GM19372 (cell line): ENCODE measurements around the gene TBCCD1.
"Not testable (repeated sequence)": the region's sequence is repeated elsewhere in the genome, so short reads cannot be mapped to it uniquely, and the experiment has no call there.

Source experiments
- ATAC-seq: cut with Tn5 transposase; IDR thresholded peaks from one replicate; pipeline ENCODE4 v1.9.1; 2021; ENCODE audit warnings: mild to moderate bottlenecking, low read depth, moderate library complexity; ENCODE audit not compliant: unreplicated experiment

The TBCCD1 gene

GRCh38 chr3:186520957-186521842 is 45.9 kb downstream of the TBCCD1 start:
- ATAC-seq, result peak; percentile 54

DNA sequence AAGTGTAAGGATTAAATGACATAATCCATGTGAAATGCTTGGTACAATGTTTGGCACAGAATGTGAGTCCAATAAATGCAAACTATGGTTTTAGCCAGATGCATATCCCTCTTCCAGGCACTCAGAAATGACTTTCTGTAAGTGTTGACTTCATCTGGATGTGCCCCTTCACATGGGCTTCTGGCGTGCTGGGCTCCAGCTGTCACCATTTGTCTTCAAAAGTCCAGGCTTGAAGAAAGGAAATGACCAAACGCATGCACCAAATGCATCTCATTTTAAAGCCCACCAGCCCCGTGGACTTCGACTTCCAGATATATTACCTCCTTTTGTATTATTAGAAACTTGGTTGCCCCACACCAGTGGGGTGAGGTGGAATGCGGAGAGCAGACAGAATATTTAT is 46.7 kb downstream of the TBCCD1 start:
- no peak for ATAC-seq

GRCh38 chr3:186519021-186519658 is 48.0 kb downstream of the TBCCD1 start:
- no peak for ATAC-seq

GRCh38 chr3:186517218-186517617 is 49.9 kb downstream of the TBCCD1 start:
- no peak for ATAC-seq

DNA sequence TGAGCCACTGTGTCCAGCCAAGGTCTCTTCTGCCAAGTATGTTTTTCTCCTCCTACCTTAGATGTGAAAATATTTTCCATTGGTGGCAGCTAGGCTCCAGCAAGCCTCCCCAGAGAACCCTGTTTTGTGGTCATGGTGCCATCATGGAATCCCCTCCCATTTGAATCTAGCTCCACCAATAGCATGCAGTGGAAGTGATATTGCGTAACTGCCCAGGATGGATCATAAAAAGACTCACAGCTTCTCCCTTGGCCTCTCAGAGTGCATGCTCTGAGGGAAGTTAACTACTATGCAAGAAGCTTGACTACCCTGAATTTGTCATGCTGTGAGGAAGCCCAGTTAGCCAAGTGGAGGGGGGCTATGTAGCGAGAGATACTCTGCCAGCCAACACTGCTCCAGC is 50.5 kb downstream of the TBCCD1 start:
- ATAC-seq, result no peak

DNA sequence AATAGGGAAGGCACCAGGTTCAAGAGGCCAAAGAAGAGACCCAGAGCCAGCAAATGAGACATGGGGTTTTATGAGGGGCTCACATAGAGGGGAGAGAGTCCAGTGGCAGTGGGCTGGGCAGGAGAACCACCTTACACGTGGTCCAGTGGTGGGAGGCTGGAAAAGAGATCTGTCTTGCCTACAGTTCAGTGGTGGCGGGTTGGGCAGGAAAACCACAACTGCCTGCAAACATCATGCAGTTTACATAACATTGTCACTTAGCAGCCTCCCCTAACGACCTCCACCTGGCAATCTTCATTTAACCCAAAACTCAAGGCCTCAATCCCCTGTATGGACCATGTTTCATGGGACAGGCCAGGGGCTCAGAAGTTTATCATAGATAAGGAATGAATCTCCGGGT is 52.0 kb downstream of the TBCCD1 start:
- no peak for ATAC-seq

DNA sequence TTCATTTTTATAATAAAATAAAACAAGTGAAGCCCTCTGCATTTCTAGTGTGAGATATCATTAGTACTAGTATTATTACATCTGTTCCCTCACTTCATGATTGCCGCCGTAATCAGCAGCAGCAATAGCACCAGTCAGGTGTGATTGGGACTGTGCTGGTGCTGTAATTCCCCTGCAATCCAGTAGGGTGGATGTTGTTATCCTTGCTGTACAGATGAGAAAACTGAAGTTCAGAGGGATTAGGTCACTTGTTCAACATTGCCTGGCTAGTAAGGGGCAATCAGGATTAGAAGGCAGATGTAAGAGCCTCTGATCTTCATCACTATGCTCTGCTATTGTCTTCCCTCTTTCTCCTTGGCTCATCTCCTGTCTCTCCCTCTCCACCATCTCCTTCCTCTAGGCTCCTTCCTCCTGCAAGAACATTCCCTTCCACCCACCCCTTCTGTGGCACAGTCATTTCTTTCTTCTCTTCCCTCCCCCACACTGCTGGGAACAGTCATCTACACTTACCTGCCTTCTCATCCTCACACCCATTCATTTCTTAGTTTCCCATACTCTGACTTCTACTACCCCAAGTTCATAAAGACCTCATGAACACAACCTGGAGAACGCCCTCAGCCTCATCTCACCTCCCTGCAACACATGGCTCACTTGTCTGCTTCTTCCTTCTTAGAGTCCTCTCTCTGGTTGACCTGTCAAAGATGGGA is 52.7 kb downstream of the TBCCD1 start:
- ATAC-seq, result no peak

DNA sequence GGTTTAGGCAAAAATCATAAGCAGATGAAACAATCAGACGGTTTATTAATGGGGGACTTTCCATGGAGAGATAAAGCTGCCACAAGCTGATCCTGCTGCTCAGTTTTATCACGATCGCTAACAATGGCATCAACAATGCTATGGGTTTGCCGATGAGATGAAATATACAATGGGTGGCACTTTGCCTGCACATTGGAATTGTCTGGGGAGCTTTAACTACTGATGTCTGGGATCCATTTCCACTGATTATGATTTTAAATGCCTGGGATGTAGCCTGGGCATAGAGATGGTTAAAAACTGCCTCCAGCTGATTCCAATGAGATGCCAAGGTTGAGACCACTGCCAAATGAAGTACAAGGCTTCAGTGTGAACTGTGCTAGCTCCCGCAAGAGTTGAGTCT is 53.8 kb downstream of the TBCCD1 start:
- ATAC-seq, result no peak

GRCh38 chr3:186512570-186513302 is 54.4 kb downstream of the TBCCD1 start:
- ATAC-seq, result no peak

DNA sequence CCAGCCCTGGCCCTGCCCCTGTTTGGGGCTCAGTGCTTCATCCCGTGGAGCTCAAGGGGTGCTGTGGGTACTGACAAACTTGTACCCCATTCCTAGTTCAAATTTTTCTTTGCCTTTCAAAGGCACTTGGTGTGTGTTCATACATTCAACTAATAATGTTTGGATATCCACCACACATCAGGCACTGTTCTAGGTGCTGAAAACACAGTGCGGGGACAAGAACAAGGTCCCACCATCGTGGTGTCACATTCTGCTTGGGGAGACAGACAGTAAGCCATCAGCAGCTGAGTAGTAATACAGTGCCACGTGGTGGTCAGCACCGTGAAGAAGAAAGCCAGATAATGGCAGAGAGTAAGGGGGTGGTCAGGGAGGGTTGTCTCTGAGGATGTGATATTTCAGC is 55.4 kb downstream of the TBCCD1 start:
- ATAC-seq, result no peak

DNA sequence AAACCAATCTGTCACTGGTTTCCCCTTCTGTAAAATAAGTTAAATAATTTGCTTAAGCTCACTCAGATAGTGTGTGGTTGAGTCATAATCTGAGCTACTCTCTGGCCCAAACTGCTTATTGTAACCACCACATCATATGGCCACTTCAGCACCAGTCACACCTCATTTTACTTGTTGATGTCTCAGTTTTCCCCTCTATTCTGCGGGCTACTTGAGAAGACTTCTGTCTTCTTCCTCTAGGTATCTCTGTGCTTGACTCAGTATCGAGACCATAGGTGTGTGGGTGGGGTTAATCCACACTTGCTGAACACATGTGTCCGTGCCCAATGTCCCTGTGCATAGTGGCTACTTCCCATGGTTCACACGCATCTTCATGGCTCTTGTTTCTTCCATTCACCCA is 55.9 kb downstream of the TBCCD1 start:
- peak; percentile 59 for ATAC-seq

DNA sequence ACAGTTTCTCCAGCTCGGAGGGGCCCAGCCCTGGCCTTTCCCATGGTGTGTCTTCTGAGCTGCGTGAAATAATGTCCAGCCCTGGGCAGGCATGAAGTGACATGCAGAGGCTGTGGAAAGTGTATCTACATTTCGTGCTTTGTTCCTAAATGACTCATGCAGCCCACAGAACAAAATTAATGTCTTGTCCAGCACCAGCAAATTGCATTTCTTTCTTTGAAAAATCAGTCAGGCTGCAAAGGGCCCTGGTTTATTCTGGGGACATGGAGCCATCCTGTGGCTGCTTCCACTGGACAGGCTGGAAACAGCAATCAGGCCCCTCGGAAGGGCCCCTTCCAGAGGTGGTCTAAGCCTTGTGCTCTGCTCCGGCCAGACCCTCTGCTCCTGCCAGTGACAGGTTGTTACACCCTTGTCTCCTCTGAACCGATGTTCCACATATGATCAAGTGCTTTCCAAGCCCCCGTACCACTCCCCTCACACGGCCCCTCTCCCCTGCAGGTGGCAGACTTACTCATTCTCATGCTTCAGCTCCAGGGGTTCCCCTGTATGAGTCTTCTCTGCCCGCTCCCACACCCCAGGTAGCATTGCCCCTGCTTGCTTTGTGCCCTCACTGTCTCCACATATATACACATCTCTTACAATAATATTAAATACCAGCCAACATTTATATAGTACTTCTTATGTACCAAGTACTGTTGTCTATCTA is 56.6 kb downstream of the TBCCD1 start:
- ATAC-seq, result peak; percentile 21

- ATAC-seq, result no peak
Observed at GRCh38 chr3:186509423-186509822, 57.7 kb downstream of the TBCCD1 start.

DNA sequence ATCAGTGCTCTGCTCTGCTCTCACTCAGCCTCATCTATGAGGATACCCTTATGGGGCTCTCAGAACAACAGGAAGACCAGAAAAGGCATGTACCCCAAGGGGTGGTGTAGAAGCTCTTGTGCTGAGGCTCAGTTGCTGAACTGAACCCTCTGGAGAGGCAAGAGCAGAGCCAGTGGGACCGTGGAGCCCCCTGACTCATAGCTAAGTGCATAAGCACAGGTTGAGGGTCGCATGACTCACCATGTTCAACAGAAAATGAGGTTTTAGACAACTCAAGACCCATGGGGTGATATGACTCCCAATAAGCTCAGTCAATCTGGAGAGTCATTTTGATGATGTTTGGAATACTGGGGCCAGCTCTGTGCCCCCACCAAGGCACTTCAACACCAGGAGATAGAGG is 60.3 kb downstream of the TBCCD1 start:
- no peak for ATAC-seq

- ATAC-seq, result no peak
Observed at GRCh38 chr3:186506191-186506739, 60.9 kb downstream of the TBCCD1 start.

DNA sequence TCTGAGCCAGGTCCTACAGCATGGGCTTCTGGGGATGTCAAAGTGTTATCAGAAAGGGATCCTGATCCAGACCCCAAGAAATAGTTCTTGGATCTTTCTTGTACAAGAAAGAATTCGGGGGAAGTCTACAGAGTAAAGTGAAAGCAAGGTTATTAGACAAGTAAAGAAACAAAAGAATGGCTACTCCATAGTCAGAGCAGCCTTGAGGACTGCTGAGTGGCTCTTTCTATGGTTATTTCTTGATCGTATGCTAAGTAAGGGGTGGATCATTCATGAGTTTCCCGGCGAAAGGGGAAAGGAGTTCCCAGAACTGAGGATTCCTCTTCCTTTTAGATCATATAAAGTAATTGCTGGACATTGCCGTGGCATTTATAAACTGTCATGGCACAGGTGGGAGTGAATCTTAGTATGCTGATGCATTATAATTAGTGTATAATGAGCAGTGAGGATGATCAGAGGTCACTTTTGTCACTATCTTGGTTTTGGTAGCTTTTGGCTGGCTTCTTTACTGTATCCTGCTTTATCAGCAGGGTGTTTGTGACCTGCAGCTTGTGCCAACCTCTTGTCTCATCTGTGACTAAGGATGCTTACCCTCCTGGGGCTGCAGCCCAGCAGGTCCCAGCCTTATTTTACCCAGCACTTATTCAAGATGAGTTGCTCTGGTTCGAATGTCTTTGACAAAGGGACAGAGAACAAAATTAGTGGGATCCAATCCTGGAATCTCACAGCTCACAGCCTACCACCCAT is 64.0 kb downstream of the TBCCD1 start:
- no peak for ATAC-seq

- ATAC-seq, result no peak
Observed at GRCh38 chr3:186502138-186502948, 64.8 kb downstream of the TBCCD1 start.

DNA sequence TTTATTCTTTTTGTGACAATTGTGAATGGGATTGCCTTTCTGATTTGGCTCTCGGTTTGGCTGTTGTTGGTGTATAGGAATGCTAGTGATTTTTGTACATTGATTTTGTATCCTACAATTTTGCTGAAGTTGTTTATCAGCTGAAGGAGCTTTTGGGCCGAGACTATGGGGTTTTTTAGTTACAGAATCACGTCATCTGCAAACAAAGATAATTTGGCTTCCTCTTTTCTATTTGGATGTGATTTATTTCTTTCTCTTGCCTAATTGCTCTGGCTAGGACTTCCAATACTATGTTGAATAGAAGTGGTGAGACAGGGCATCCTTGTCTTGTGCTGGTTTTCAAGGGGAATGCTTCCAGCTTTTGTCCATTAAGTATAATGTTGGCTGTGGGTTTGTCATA is 67.2 kb downstream of the TBCCD1 start:
- not testable (repeated sequence) for ATAC-seq
